Caco-2 (cell line): ENCODE results near the gene ITPR1. TPM values are rescaled to one million over a fixed set of nuclear protein-coding genes. Genes with fewer than 3 reads are reported as not detected.

Experiments used
- BruUV-seq: library from RNA; stranded (reverse); fragments of 400-500 nt; replicated peaks from 2 replicates; lab custom pipeline; 2021; lab: Mats Ljungman, UMichigan
- CTCF ChIA-PET: fragments of 300-600 bp; sonication (Branson Sonifier 250); formaldehyde crosslinking; loops from one replicate; lab custom pipeline; 2022; ENCODE audit warnings: antibody characterized with exemption; lab: Charles Lee
- POLR2A ChIA-PET: fragments of 300-600 bp; sonication (Branson Sonifier 250); formaldehyde crosslinking; loops from one replicate; lab custom pipeline; 2022; ENCODE audit warnings: antibody characterized with exemption; lab: Charles Lee
- DNase-seq, 2 experiments: peaks; one replicate each; pipeline versions ENCODE4 v3.0.0 to v3.0.0-alpha.2; 2020 to 2022
- H3K27me3 ChIP-seq: replicated peaks from 2 replicates; pipeline ENCODE4 v1.6.0; 2011; ENCODE audit warnings: low read length; ENCODE audit not compliant: control insufficient read depth, insufficient read depth
- H3K36me3 ChIP-seq: 2 replicates; pipeline ENCODE4 v1.5.1; 2011; ENCODE audit warnings: low read length; ENCODE audit not compliant: control insufficient read depth, insufficient read depth
- H3K4me1 ChIP-seq: fragments of 250-450 bp; sonication (Bioruptor Pico); 2 replicates; pipeline ENCODE4 v1.5.1; 2020; ENCODE audit warnings: mild to moderate bottlenecking
- H3K4me3 ChIP-seq: 2 replicates; pipeline ENCODE4 v1.5.1; 2011; ENCODE audit warnings: low read depth, mild to moderate bottlenecking, control low read depth, low read length
- H3K9me3 ChIP-seq: fragments of 250-450 bp; sonication (Bioruptor Pico); 2 replicates; pipeline ENCODE4 v1.5.1; 2020; ENCODE audit warnings: mild to moderate bottlenecking, moderate library complexity
- H3K27ac Mint-ChIP-seq: one replicate; pipeline ENCODE4 v1.8.0; 2022; ENCODE audit warnings: mixed read lengths; ENCODE audit not compliant: unreplicated experiment
- H3K27me3 Mint-ChIP-seq: one replicate; pipeline ENCODE4 v1.8.0; 2022; ENCODE audit warnings: mixed read lengths; ENCODE audit not compliant: insufficient read depth, unreplicated experiment
- H3K36me3 Mint-ChIP-seq: one replicate; pipeline ENCODE4 v1.8.0; 2022; ENCODE audit warnings: mild to moderate bottlenecking, mixed read lengths; ENCODE audit not compliant: insufficient read depth, unreplicated experiment
- H3K4me1 Mint-ChIP-seq: one replicate; pipeline ENCODE4 v1.8.0; 2022; ENCODE audit warnings: low read depth, mixed read lengths; ENCODE audit not compliant: unreplicated experiment
- H3K4me3 Mint-ChIP-seq: one replicate; pipeline ENCODE4 v1.8.0; 2022; ENCODE audit warnings: mild to moderate bottlenecking, moderate library complexity, mixed read lengths; ENCODE audit not compliant: unreplicated experiment
- H3K9me3 Mint-ChIP-seq: one replicate; pipeline ENCODE4 v1.8.0; 2022; ENCODE audit warnings: mixed read lengths; ENCODE audit not compliant: unreplicated experiment
- CTCF ChIP-seq, 2 experiments: fragments of 200-600 bp in 1 of 2; IDR thresholded peaks; 1 replicate in 1 of 2; 2 replicates in 1 of 2; pipeline versions ENCODE4 v1.5.1 to v1.8.0; 2011 to 2022; ENCODE audit warnings: antibody characterized with exemption in 1 of 2, control low read depth in 1 of 2, inconsistent platforms in 1 of 2, low read depth in 1 of 2, low read length in 1 of 2, mild to moderate bottlenecking in 1 of 2, moderate library complexity in 1 of 2; ENCODE audit not compliant: insufficient read depth in 1 of 2, severe bottlenecking in 1 of 2, unreplicated experiment in 1 of 2
- intact Hi-C: fragments of 100-400 bp; cut with micrococcal nuclease; formaldehyde crosslinking; loops from one replicate; pipeline ENCODE4 v1.10.0; 2022; ENCODE audit not compliant: unreplicated experiment
- total RNA-seq: library from RNA; stranded (reverse); gene quantifications from 2 replicates; pipeline ENCODE4 v1.2.3, GENCODE V29; 2022

Gene ITPR1
- total RNA-seq, 1 experiment from 2014 or later: 10.4 TPM

GRCh38 chr3:4717363-4717740 is 224.2 kb downstream of the ITPR1 start:
- Histone ChIP-seq H3K4me3 (no peak overlapping the region), H3K4me1 (no peaks in the 10 kb centered on the region), H3K36me3 (no peaks in the 10 kb centered on the region), H3K9me3 (no peaks in the 10 kb centered on the region), H3K27me3 (no peaks in the 10 kb centered on the region)
- H3K36me3 Mint-ChIP-seq: no peaks in the 10 kb centered on the region
- H3K27ac Mint-ChIP-seq: no peak overlapping the region
- H3K4me1 Mint-ChIP-seq: peaks cover 6% of the 10 kb centered on the region
- TF ChIP-seq CTCF (IDR thresholded peaks at IDR 0.05; ENCODE audit: insufficient read depth in 1 of 2, low read depth in 1 of 2, low read length in 1 of 2, severe bottlenecking in 1 of 2, unreplicated experiment in 1 of 2): no peak
- ChIA-PET POLR2A (no interaction called here), CTCF (no interaction called here)
- BruUV-seq: no TSS peak
- no peak for DNase-seq
- intact Hi-C loops: loop anchor here (10.0 kb wide), 1 partner anchor 407 kb away; the partner anchor contains the start of gene ARL8B
- no peaks in the 10 kb centered on the region for H3K27me3 Mint-ChIP-seq
- H3K4me3 Mint-ChIP-seq: no peak overlapping the region
- no peaks in the 10 kb centered on the region for H3K9me3 Mint-ChIP-seq

DNA sequence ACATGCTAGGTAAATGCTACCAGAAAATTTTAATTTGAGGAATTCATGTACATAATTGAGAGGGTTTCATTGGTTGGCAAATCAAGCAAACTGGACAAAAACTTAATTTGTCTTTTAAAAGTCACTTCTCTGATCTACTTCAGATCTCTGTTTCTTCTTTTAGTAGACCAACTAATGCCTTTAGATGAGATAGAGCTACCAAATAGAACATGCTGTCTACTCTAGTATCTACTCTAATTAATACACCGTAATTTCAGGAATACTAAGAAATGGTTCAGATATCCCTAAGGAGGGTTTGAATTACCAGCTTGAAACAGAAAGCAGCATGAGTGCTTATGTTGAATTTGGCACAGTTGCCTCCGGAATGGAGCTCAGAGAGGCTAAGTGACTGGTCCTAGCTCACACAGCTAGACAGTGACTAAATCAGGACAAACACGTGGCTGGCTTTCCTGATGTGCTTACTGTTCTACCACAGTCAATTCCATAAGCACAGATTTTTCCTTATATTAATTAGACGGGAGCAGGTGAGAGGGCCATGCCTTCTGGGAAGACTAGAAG is 225.1 kb downstream of the ITPR1 start:
- Histone ChIP-seq H3K27me3 (no peaks in the 10 kb centered on the region), H3K36me3 (no peaks in the 10 kb centered on the region), H3K4me3 (no peak overlapping the region), H3K9me3 (no peaks in the 10 kb centered on the region), H3K4me1 (no peaks in the 10 kb centered on the region)
- Mint-ChIP-seq H3K4me1 (peaks cover 6% of the 10 kb centered on the region), H3K4me3 (no peak overlapping the region), H3K27ac (no peak overlapping the region), H3K9me3 (no peaks in the 10 kb centered on the region), H3K36me3 (no peaks in the 10 kb centered on the region), H3K27me3 (no peaks in the 10 kb centered on the region)
- ChIA-PET CTCF (no interaction called here), POLR2A (no interaction called here)
- no peak for DNase-seq
- intact Hi-C loops: loop anchor here (10.0 kb wide), 1 partner anchor 407 kb away; the partner anchor contains the start of gene ARL8B
- TF ChIP-seq CTCF (IDR thresholded peaks at IDR 0.05; ENCODE audit: insufficient read depth in 1 of 2, low read depth in 1 of 2, low read length in 1 of 2, severe bottlenecking in 1 of 2, unreplicated experiment in 1 of 2): no peak
- BruUV-seq: no TSS peak

- no peak overlapping the region for H3K27ac Mint-ChIP-seq
- Histone ChIP-seq H3K4me1 (no peaks in the 10 kb centered on the region), H3K4me3 (no peak overlapping the region), H3K9me3 (no peaks in the 10 kb centered on the region), H3K27me3 (no peaks in the 10 kb centered on the region), H3K36me3 (no peaks in the 10 kb centered on the region)
- no peaks in the 10 kb centered on the region for H3K27me3 Mint-ChIP-seq
- DNase-seq: no peak
- intact Hi-C loops: loop anchor here (10.0 kb wide), 1 partner anchor 406 kb away; the partner anchor contains the start of gene ARL8B
- ChIA-PET POLR2A (no interaction called here), CTCF (no interaction called here)
- peaks cover 6% of the 10 kb centered on the region for H3K4me1 Mint-ChIP-seq
- no peaks in the 10 kb centered on the region for H3K36me3 Mint-ChIP-seq
- TF ChIP-seq CTCF (IDR thresholded peaks at IDR 0.05; ENCODE audit: insufficient read depth in 1 of 2, low read depth in 1 of 2, low read length in 1 of 2, severe bottlenecking in 1 of 2, unreplicated experiment in 1 of 2): no peak
- no peaks in the 10 kb centered on the region for H3K9me3 Mint-ChIP-seq
- H3K4me3 Mint-ChIP-seq: no peak overlapping the region
- BruUV-seq: no TSS peak
Measured at GRCh38 chr3:4719046-4719501, 225.9 kb downstream of the ITPR1 start.
